ENCODE data around the gene ACACA.
"Not testable (repeated sequence)": the region's sequence is repeated elsewhere in the genome, so short reads cannot be mapped to it uniquely, and the experiment has no call there.

ACACA gene

GRCh38 chr17:37406635-37407461, at the start of gene ACACA, which contains the start of gene TADA2A:
Gene ACACA (minus strand): TSS chr17:37406836. CDS start chr17:37406299, 537 bp downstream.
Gene TADA2A (plus strand): TSS chr17:37406886. CDS start chr17:37411366, 4,480 bp downstream.
- DNase-seq, result peak; percentile 78

DNA sequence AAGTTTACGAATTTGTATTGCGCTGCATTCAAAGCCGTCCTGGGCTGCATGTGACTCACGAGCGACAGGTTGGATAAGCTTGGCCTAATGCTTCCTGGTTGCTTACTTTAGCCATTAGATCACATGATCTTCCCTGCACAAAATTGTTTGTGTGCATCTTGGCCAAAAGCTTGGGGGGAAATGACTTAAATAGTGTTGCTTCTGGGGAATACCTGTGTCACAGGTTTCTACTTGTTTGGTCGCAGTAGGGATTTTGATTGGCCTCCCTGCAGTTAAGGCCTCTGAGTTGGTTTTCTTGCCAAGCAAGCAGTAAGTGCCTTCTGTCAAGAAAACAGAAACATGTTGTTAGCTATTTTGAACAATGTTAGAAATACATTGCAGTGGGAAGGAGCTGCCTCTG, 43.5 kb upstream of the ACACA start:
- DNase-seq, result no peak

- no peak for DNase-seq
These were observed 41.0 kb upstream of the ACACA start for GRCh38 chr17:37447641-37448040.

DNA sequence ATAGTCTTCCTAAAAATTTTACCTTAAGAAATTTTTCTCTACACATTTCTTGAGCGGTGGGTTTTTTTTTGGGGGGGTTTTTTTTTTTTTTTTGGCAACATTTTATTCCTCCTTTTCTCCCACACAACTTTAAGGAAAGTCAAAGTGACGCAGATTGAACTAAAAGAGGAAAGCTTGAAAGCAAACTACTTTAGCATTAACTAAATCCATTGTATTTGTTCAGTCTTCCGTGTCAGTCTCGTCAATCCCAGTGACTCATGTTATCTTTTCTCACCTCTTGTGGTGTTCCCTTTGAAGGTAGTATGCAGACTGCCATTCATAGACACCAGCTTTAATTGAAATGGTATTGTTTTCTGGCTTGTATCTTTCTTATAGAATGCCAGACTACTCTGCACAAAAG, 39.4 kb upstream of the ACACA start:
- DNase-seq, result no peak

- not testable (repeated sequence) for DNase-seq
These were observed 34.9 kb upstream of the ACACA start for GRCh38 chr17:37441369-37442014.

DNA sequence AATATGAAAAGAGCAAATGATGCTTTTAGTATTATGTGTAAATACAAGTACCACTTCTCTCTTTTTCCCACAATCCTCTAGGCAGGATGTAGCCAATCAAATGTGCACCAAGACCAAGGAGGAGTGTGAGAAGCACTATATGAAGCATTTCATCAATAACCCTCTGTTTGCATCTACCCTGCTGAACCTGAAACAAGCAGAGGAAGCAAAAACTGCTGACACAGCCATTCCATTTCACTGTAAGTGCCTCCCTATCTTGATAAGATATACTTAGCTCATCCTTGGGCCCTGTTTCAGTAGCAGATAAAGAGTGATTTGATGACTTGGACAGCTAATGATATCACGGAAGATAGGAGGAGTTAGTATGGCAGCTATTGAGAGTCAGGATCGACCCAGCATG, 33.8 kb upstream of the ACACA start:
- no peak for DNase-seq

DNA sequence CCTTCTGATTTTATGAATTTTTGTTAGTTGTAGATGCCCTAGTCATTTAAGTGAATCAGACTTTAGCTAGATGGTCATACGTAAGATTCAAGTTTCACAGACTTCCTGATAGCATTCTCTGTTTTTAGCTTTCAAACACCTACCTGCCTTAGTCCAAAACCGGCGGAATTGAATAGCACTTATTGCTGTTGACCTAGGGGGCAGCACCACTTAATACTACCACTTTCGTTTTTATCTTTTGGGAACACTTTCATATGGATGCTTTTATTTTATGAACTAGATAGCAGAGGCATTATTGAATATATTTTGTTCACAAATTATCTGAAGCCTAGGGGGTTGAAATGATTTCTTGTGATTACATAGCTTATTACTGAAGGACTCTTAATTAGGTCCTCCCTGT, 31.5 kb upstream of the ACACA start:
- DNase-seq, result no peak

DNA sequence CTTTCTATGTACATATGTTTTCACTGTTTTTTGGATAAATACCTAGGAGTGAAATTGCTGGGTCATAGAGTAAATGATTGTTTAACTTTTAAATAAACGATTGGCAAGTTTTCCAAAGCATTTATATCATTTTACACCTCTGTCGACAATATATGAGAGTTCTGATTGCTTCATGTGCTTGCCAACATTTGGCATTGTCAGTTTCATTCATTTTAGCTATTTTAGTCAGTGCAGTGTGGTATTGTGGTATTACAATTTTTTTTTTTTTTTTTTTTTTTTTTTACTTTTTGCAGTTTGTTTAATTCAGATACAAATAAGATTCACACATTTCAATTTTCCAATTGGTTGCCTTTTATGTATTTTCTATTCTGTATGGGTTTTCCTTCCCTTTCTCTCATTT, 26.0 kb upstream of the ACACA start:
- DNase-seq, result no peak

DNA sequence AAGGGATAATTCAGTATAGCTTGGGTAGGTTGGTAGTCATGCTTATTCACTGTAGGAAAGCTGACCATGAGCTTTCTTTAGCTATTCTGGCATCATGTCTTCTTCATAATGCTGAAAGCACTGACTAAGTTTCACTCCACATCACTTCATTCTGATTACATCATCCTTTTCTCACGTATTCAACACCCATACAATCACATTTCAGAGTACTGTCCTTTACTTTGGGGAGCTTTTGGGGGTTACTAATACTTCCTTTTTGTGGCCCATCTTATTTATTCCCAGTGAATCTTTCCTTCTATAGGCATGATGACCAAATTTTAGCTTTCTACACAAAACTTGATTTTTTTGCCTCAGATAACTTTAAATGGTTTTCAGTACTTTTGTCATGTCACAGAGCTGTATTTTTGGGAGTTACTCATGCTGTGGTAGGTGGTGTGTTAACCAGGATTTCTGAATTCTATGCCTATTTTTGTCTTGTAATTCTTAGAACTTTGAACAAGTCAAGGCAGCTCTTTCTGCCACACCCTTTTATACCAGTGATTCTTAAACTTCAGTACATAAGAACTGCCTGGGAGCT, 23.5 kb upstream of the ACACA start:
- DNase-seq, result no peak

DNA sequence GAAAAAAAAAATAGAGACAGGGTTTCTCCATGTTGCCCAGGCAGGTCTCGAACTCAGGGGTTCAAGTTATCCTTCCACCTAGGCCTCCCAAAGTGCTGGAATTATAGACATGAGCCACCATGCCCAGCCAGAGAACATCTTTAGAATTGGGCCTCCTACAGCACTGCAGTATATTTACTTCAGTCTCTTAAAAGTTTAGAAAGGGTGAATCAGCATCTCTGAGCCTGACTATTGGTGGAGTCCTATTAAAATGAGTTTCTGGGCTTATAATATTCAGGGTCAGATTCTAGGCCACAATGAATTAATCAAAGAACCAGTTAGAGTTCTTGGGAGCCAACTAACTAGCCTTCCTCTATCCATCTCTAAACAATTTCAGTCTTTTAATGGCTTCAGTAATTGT, 22.8 kb upstream of the ACACA start:
- DNase-seq, result no peak

DNA sequence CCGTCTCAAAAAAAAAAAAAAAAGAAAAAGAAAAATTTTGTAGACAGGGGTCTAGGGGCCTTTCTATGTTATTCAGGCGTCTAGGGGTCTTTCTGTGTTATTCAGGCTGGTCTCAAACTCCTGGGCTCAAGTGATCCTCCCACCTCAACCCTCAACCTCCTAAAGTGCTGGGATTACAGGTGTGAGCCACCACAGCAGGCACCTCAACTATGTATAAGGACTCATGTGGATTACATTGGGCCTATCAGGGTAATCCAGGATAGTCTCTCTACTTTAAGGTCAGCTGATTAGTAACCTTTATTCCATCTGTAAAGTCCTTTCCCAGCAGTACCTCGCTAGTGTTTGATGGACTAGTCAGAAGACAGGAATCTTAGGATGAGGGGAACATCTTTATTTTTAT, 22.4 kb upstream of the ACACA start:
- DNase-seq, result no peak

DNA sequence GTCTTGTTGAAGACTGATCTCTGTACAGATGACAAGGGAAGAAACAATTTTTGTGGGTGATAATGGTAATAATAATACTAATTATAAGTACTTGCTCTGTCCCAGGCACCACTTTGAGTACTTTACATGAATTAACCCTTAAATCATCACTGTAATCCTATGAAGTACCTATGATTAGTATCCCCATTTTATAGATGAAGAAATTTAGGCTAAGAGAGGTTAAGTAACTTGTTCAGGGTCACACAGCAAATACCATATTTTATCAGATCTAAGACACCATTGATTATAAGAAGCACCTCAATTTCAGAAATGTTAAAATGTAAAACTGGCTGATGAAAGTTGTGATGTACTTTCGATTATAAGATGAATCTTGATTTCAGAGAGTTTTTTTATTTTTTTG, 18.6 kb upstream of the ACACA start:
- no peak for DNase-seq

GRCh38 chr17:37422971-37423625, 16.5 kb upstream of the ACACA start:
- DNase-seq, result no peak

DNA sequence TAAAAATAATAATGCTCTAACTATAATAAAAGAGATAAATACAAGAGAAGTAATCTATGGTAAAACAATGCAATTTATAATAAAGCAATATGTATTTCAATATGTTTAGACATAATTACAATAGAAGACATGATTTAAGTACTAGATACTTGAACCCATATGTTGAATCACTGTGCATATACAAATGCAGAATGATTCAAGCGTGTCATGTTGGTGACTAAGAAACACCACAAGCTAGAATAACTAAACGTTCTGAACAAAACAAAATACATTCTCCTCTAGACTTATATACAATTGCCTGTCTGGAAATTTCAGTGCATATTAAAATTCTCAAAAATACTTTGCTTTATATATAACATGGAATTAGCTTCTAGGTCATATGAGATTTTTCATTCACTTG, 11.2 kb upstream of the ACACA start:
- DNase-seq, result no peak

DNA sequence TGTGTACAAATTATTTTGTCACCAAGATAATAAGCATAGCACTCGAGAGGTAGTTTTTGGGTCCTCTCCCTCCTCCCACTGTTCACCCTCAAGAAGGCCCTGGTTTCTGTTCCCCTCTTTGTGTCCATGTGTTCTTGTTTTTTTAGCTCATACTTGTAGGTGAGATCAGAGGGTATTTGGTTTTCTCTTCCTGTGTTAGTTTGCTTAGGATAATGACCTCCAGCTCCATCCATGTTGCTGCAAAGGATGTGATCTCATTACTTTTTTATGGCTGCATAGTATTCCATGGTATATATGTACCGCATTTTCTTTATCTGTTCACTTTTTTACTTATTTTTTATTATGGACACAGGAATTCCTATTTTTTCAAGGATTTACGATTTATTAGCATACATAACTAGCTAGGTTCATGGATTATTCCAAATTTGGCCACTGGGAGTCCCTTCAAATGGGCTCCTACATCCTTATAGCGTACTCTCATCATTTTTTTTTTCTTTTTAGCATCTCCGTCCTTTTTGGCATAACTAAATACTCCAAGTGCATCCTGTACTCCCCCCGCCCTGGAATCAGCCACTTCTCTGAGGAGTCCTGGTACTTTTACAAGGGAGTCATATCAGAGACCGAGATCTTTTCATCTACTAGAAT, 7.4 kb upstream of the ACACA start:
- DNase-seq, result no peak

GRCh38 chr17:37410357-37410756, 3.7 kb upstream of the ACACA start:
- DNase-seq, result no peak

DNA sequence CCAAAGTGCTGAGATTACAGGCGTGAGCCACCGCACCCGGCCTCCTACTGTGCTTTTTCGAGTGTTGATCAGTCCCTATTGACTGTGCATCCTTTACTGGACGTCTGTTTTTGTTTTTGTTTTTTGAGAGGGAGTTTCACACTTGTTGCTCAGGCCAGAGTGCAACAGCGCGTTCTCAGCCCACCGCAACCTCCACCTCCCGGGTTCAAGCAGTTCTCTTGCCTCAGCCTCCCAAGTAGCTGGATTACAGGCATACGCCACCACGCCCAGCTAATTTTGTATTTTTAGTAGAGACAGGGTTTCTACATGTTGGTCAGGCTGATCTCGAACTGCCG, 1.5 kb upstream of the ACACA start:
- not testable (repeated sequence) for DNase-seq

GRCh38 chr17:37405955-37406634, 541 bp downstream of the ACACA start:
- DNase-seq, result no peak

- DNase-seq, result not testable (repeated sequence)
These were observed 1.1 kb downstream of the ACACA start for GRCh38 chr17:37405522-37405921.

DNA sequence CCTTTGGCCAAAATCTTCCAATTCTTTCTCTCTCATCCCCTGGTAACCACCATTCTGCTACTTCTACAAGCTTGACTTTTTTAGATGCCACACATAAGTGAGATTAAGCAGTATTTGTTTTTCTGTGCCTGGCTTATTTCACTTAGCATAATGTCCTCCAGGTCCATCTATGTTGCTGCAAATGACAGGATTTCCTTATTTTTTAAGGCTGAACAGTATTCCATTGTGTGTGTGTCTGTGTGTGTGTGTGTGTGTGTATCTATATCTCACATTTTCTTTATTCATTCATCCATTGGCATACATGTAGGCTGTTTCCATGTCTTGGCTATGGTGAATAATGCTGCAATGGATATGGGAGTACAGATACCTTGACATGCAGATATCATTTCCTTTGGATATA, 6.1 kb downstream of the ACACA start:
- DNase-seq, result no peak

- DNase-seq, result no peak
These were observed 7.3 kb downstream of the ACACA start for GRCh38 chr17:37399265-37399803.

DNA sequence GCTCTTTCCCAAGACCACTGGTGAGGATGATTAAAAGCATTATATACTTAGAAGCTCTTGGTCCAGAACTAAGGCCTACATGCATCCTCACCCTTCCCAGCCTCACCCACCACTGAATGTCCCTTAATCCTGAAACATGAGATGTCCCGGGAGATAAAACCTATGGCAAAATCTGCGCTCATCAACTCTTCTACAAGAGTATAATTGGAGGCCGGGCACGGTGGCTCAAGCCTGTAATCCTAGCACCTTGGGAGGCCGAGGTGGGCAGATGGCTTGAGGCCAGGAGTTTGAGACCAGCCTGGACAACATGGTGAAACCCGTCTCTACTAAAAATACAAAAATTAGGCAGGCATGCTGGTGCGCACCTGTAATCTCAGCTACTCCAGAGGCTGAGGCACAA, 13.3 kb downstream of the ACACA start:
- no peak for DNase-seq

Measured in CD4-positive, alpha-beta T cell treated with Interleukin-12 subunit alpha and Interleukin-12 subunit beta, for 1 hour (primary cell).